Measurements from ENCODE around the gene PRKCB.

The PRKCB gene

DNA sequence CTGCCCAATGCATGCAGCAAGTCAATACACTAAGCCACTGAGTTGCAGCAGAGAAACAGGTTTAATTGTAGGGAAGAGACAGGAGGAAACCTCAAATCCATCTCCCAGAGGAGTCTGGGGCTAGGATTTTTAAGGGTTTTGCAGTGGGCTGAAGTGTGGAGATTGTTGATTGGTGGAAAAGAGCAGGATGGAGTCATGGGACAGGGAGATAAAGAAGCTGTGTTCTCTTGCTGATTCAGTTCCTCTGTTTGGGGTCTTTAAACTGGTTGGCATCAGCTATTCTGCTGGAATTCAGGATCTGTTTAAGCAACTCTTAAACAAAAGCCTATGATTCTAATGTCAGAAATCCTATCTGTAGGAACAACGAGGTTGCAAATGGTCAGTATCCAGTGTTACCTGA lies 239.5 kb downstream of the PRKCB start:
- Histone ChIP-seq H3K4me2 (no peak overlapping the region), H3K4me3 (IDR thresholded peaks at IDR 0.05; ENCODE audit: insufficient read depth, low read depth, low read length) (no peak overlapping the region), H3K4me1 (ENCODE audit: low read depth, poor library complexity, severe bottlenecking) (no peaks in the 10 kb centered on the region), H3K79me2 (ENCODE audit: insufficient read depth, low read depth) (no peaks in the 10 kb centered on the region), H4K20me1 (ENCODE audit: insufficient read depth) (no peaks in the 10 kb centered on the region), H3K27ac (no peak overlapping the region), H2AFZ (ENCODE audit: low read depth) (no peak overlapping the region), H3K36me3 (ENCODE audit: insufficient read depth) (no peaks in the 10 kb centered on the region), H3K9ac (no peak overlapping the region), H3K27me3 (ENCODE audit: insufficient read depth, low read depth) (no peaks in the 10 kb centered on the region)
- TF ChIP-seq, protein P1, sequence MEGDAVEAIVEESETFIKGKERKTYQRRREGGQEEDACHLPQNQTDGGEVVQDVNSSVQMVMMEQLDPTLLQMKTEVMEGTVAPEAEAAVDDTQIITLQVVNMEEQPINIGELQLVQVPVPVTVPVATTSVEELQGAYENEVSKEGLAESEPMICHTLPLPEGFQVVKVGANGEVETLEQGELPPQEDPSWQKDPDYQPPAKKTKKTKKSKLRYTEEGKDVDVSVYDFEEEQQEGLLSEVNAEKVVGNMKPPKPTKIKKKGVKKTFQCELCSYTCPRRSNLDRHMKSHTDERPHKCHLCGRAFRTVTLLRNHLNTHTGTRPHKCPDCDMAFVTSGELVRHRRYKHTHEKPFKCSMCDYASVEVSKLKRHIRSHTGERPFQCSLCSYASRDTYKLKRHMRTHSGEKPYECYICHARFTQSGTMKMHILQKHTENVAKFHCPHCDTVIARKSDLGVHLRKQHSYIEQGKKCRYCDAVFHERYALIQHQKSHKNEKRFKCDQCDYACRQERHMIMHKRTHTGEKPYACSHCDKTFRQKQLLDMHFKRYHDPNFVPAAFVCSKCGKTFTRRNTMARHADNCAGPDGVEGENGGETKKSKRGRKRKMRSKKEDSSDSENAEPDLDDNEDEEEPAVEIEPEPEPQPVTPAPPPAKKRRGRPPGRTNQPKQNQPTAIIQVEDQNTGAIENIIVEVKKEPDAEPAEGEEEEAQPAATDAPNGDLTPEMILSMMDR (conservative IDR thresholded peaks at IDR 0.05; ENCODE audit: low read depth, low read length) = no peak

DNA sequence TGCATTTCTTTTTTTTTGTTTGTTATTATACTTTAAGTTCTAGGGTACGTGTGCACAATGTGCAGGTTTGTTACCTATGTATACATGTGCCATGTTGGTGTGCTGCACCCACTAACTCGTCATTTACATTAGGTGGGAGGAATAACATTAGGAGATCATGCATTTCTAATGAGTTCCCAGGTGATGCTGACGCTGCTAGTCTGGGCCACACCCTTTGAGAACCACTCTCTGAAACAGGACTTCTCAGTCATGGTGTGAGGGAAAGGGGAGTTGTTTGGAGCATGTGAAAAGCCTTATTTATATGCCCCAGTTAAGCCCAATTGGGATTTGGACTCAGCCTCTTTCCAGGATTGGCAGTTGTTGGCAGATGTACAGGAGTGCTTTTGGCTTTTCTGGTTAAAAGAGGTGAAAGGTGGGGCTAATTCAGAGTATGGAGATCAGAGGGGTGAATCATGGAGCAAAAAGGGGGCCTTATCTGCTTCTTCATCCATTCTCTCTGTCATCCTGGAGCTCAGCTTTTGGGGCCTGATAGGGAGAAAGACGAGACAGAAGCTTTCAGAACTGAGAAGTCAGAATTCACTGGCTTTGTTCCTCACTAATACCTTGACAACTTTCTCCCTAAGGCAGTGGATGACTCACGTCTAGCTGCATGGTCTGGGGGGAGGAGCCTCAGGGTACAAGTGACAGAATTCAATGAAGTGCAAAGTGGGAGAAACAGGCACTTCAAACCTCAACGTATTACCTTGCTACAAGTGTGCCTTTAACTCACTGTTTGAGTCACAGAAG lies 240.3 kb downstream of the PRKCB start:
- H3K9ac ChIP-seq = no peak overlapping the region
- H3K27me3 ChIP-seq (ENCODE audit: insufficient read depth, low read depth) = no peaks in the 10 kb centered on the region
- H3K4me2 ChIP-seq = no peak overlapping the region
- H3K4me3 ChIP-seq (IDR thresholded peaks at IDR 0.05; ENCODE audit: insufficient read depth, low read depth, low read length) = no peak overlapping the region
- H3K79me2 ChIP-seq (ENCODE audit: insufficient read depth, low read depth) = no peaks in the 10 kb centered on the region
- no peak overlapping the region for H2AFZ ChIP-seq (ENCODE audit: low read depth)
- H4K20me1 ChIP-seq (ENCODE audit: insufficient read depth) = no peaks in the 10 kb centered on the region
- H3K27ac ChIP-seq = no peak overlapping the region
- TF ChIP-seq, protein P1 (conservative IDR thresholded peaks at IDR 0.05; ENCODE audit: low read depth, low read length) = no peak
- H3K36me3 ChIP-seq (ENCODE audit: insufficient read depth) = no peaks in the 10 kb centered on the region
- no peaks in the 10 kb centered on the region for H3K4me1 ChIP-seq (ENCODE audit: low read depth, poor library complexity, severe bottlenecking)

DNA sequence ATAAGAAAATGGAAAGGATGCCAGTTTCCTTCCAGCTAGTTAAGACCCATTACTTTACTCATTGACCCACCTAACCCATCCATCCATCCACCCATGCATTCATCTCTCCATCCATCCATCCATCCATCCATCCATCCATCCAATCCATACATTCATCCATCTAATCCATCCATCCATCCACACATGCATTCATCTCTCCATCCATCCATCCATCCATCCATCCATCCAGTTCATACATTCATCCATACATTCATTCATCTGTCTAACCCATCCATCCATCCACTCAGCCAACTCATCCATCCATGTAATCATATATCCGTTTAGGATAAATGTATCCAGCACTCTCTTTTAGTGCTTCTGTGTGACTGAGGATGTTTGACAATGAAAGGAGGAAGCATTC lies 241.5 kb downstream of the PRKCB start:
- TF ChIP-seq, protein P1 (conservative IDR thresholded peaks at IDR 0.05; ENCODE audit: low read depth, low read length) = no peak
- Histone ChIP-seq H3K4me1 (ENCODE audit: low read depth, poor library complexity, severe bottlenecking) (no peaks in the 10 kb centered on the region), H3K36me3 (ENCODE audit: insufficient read depth) (no peaks in the 10 kb centered on the region), H4K20me1 (ENCODE audit: insufficient read depth) (no peaks in the 10 kb centered on the region), H3K27me3 (ENCODE audit: insufficient read depth, low read depth) (no peaks in the 10 kb centered on the region), H3K27ac (no peak overlapping the region), H3K4me2 (no peak overlapping the region), H2AFZ (ENCODE audit: low read depth) (no peak overlapping the region), H3K4me3 (IDR thresholded peaks at IDR 0.05; ENCODE audit: insufficient read depth, low read depth, low read length) (no peak overlapping the region), H3K9ac (no peak overlapping the region), H3K79me2 (ENCODE audit: insufficient read depth, low read depth) (no peaks in the 10 kb centered on the region)

DNA sequence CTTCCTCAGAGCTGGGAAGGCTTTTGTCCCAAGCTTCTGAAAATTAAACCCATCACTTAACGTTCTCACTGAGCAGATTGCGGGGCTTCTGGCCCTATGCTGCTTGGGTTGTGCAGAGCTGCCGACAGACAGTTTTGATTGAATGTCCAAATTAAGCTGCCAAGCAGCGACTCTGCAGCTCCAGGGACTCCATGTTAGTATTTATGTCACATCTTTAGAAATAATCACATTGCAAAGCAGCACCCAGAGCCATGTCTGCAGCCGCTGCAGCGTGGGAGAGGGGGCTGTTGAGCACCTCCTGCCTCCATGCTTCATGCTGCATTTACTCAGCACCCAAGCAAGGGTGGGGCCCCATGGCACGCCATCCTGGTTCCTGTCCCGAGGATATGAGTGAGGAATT lies 242.2 kb downstream of the PRKCB start:
- H3K79me2 ChIP-seq (ENCODE audit: insufficient read depth, low read depth) = no peaks in the 10 kb centered on the region
- no peak overlapping the region for H2AFZ ChIP-seq (ENCODE audit: low read depth)
- H3K4me3 ChIP-seq (IDR thresholded peaks at IDR 0.05; ENCODE audit: insufficient read depth, low read depth, low read length) = no peak overlapping the region
- no peak overlapping the region for H3K9ac ChIP-seq
- no peaks in the 10 kb centered on the region for H3K27me3 ChIP-seq (ENCODE audit: insufficient read depth, low read depth)
- TF ChIP-seq, protein P1 (conservative IDR thresholded peaks at IDR 0.05; ENCODE audit: low read depth, low read length) = no peak
- no peaks in the 10 kb centered on the region for H4K20me1 ChIP-seq (ENCODE audit: insufficient read depth)
- no peak overlapping the region for H3K4me2 ChIP-seq
- no peak overlapping the region for H3K27ac ChIP-seq
- H3K36me3 ChIP-seq (ENCODE audit: insufficient read depth) = no peaks in the 10 kb centered on the region
- no peaks in the 10 kb centered on the region for H3K4me1 ChIP-seq (ENCODE audit: low read depth, poor library complexity, severe bottlenecking)
